Large intestine (tissue), 3 donors: ENCODE data around the gene CRX. TPM values are rescaled to one million over a fixed set of nuclear protein-coding genes. Genes with fewer than 3 reads are reported as not detected.

Experiments
- DNase-seq, 2 donors: peaks; one replicate each; pipeline versions ENCODE4 v3.0.0 to v3.0.0-alpha.2; 2013
- H3K27ac ChIP-seq: one replicate; pipeline ENCODE4 v1.5.1; 2013; ENCODE audit warnings: low read length
- H3K27me3 ChIP-seq: 2 replicates; pipeline ENCODE4 v1.6.1; 2013; ENCODE audit warnings: low read length; ENCODE audit not compliant: control insufficient read depth, insufficient read depth
- H3K36me3 ChIP-seq: 2 replicates; pipeline ENCODE4 v1.6.1; 2013; ENCODE audit warnings: low read length; ENCODE audit not compliant: control insufficient read depth, insufficient read depth
- H3K4me1 ChIP-seq: one replicate; pipeline ENCODE4 v1.6.1; 2013; ENCODE audit warnings: low read length; ENCODE audit not compliant: control insufficient read depth, insufficient read depth
- H3K4me3 ChIP-seq: one replicate; pipeline ENCODE4 v1.5.1; 2013; ENCODE audit warnings: low read length
- H3K9me3 ChIP-seq: one replicate; pipeline ENCODE4 v1.6.1; 2013; ENCODE audit warnings: mild to moderate bottlenecking, low read depth, low read length, moderate library complexity; ENCODE audit not compliant: control insufficient read depth
- WGBS: methylation state at CpG from one replicate; pipeline ENCODE4 v1.1.5; 2013; ENCODE audit warnings: low lambda C conversion rate; ENCODE audit not compliant: insufficient coverage; 5-methylcytosine and 5-hydroxymethylcytosine counted together
- polyA plus RNA-seq: library from polyadenylated mRNA; unstranded; fragments of 120-200 nt; gene quantifications from one replicate; pipeline ENCODE4 v1.2.1, GENCODE V29; 2013

Gene CRX
- polyA plus RNA-seq, 1 donor = 0.09 TPM

DNA sequence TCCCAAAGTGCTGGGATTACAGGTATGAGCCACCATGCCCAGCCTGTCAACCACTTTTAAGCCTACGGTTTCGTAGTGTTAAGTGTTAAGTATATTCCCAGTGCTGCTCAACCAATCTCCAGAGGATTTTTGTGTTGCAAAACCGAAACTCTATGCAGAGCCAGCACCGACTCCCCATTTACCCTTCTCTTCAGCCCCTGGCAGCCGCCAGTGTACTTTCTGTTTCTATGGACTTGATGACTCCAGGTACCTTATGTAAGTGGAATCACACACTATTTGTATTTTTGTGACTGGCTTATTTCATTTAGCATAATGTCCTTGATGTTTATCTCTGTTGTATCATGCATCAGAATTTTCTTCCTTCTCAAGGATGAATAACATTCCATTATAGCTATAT, 63.3 kb downstream of the CRX start:
- WGBS = 60% methylated on average over 1 of the region's 5 CpGs
- H3K27me3 ChIP-seq = no peaks in the 10 kb centered on the region
- peaks cover 23% of the 10 kb centered on the region for H3K36me3 ChIP-seq
- H3K4me3 ChIP-seq = peak overlapping the region; percentile 59
- peak overlapping the region; percentile 89 for H3K27ac ChIP-seq
- H3K9me3 ChIP-seq = no peaks in the 10 kb centered on the region
- peaks cover 2% of the 10 kb centered on the region for H3K4me1 ChIP-seq
- DNase-seq = peak in 1 of 2 donors; percentile 67

DNA sequence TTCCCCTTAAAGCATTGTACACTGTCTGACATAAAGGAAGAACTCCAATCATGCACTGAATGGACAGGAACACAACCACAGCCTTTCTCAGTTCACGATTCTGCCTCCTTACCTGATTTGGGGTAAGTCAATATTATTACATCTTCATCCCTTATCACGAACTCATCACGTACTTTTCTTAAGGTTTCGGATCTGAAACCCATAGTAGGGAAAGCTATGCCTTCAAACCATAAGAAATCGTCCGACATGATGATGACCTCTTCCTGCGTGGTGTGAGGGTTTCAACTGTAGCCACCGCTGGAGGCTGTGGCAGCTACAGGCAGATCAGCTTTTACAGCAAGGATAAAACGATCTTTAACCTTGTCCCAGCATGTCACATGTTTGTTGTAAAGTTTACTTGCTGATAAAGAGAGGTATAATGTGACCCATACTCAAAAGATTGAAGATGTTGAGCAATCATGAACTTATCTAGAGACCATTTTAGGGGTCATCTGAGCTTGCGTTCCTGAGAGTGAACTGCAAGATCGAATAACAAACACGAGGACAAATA, 64.3 kb downstream of the CRX start, which contains the start of gene SULT2A1:
Gene SULT2A1 (minus strand): TSS at position 306 of the 550 bp plus-strand sequence. CDS start 58 bp downstream, at position 248.
- H3K27ac ChIP-seq = peak within 1 kb of the TSS; percentile 89
- DNase-seq = peak; percentile 82 to 91
- 12% methylated on average over 4 of the region's 12 CpGs for WGBS

GRCh38 chr19:47890865-47891621, 69.3 kb downstream of the CRX start:
- 88% methylated on average over 2 of the region's 7 CpGs for WGBS
- H3K27ac ChIP-seq = peak overlapping the region; percentile 86
- H3K4me1 ChIP-seq = peaks cover 14% of the 10 kb centered on the region
- no peaks in the 10 kb centered on the region for H3K36me3 ChIP-seq
- peak in 1 of 2 donors; percentile 42 for DNase-seq
- peaks cover 9% of the 10 kb centered on the region for H3K9me3 ChIP-seq
- no peak overlapping the region for H3K4me3 ChIP-seq
- H3K27me3 ChIP-seq = no peaks in the 10 kb centered on the region

More for the DNA sequence above, 64.3 kb downstream of the CRX start, which contains the start of gene SULT2A1:
- Histone ChIP-seq H3K36me3 (peaks cover 20% of the 10 kb centered on the region), H3K27me3 (no peaks in the 10 kb centered on the region), H3K4me1 (peaks cover 5% of the 10 kb centered on the region), H3K9me3 (no peaks in the 10 kb centered on the region), H3K4me3 (peak within 1 kb of the TSS; percentile 59)

DNA sequence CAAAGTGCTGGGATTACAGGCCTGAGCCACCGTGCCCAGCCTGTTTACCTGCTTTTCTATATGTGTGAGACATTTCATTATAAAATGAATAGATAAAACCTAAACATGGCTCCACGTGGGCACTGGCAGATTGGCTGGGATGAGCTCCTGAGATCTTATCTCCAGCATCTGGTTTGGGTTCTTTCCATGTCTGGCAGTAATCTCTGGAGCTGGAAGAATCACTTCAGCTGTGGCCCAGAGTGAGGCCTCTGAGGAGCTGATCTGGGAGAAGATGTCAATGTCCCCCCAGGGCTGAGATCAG, 69.8 kb downstream of the CRX start:
- peak overlapping the region; percentile 86 for H3K27ac ChIP-seq
- DNase-seq = no peak
- no peaks in the 10 kb centered on the region for H3K27me3 ChIP-seq
- peaks cover 9% of the 10 kb centered on the region for H3K9me3 ChIP-seq
- WGBS = no CpG with 5 or more reads among the region's 2 CpGs
- H3K36me3 ChIP-seq = no peaks in the 10 kb centered on the region
- H3K4me3 ChIP-seq = no peak overlapping the region
- H3K4me1 ChIP-seq = peaks cover 19% of the 10 kb centered on the region

GRCh38 chr19:47891923-47892666, 70.4 kb downstream of the CRX start:
- H3K4me1 ChIP-seq = peaks cover 21% of the 10 kb centered on the region
- 0% methylated on average over 1 of the region's 7 CpGs for WGBS
- DNase-seq = peak; percentile 67 to 87
- H3K27me3 ChIP-seq = no peaks in the 10 kb centered on the region
- peaks cover 9% of the 10 kb centered on the region for H3K9me3 ChIP-seq
- H3K4me3 ChIP-seq = no peak overlapping the region
- H3K36me3 ChIP-seq = no peaks in the 10 kb centered on the region
- peak overlapping the region; percentile 86 for H3K27ac ChIP-seq

Other genes starting within 250 kb of the CRX start
- gene ZNF541, start 248.8 kb upstream of the CRX start, polyA plus RNA-seq = 0.19 TPM
- gene BICRA, start 212.8 kb upstream of the CRX start, polyA plus RNA-seq = 11.9 TPM
- 31.4 TPM for gene EHD2, start 108.5 kb upstream of the CRX start, polyA plus RNA-seq
- gene NOP53, start 76.4 kb upstream of the CRX start, polyA plus RNA-seq = 545 TPM
- 190 TPM for gene SELENOW, start 43.2 kb upstream of the CRX start, polyA plus RNA-seq
- gene TPRX1, start 17.4 kb upstream of the CRX start, polyA plus RNA-seq = not detected
- not detected for gene TPRX2, start 37.3 kb downstream of the CRX start, polyA plus RNA-seq
- gene SULT2A1, start 64.4 kb downstream of the CRX start, polyA plus RNA-seq = 190 TPM
- not detected for gene BSPH1, start 170.2 kb downstream of the CRX start, polyA plus RNA-seq
- 0.07 TPM for gene ELSPBP1, start 172.7 kb downstream of the CRX start, polyA plus RNA-seq
- gene CABP5, start 222.1 kb downstream of the CRX start, polyA plus RNA-seq = not detected